HG03139 (cell line): ENCODE data around the gene KCNMB4.

Experiments used
- ATAC-seq: cut with Tn5 transposase; IDR thresholded peaks from one replicate; pipeline ENCODE4 v1.9.1; 2021; ENCODE audit not compliant: unreplicated experiment

KCNMB4 gene

DNA sequence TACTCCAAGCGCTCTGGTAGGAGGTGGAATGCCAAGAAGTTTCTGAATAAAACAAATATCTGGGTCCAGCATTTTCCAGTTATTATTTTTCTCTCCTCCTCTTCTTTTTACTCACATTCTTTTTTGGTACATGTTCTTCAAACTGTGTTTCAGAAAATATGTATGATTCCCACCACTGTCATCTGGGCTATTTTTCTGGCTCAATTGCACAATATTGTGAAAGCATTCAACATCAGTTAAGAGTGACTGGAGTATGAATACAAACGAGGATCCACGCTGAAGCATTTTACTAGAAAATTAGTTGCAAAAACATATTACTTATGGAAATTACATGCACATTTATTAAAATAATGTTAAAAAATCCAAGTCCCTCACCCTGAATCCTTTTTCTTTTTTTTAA lies 61.5 kb downstream of the KCNMB4 start:
- no peak for ATAC-seq

DNA sequence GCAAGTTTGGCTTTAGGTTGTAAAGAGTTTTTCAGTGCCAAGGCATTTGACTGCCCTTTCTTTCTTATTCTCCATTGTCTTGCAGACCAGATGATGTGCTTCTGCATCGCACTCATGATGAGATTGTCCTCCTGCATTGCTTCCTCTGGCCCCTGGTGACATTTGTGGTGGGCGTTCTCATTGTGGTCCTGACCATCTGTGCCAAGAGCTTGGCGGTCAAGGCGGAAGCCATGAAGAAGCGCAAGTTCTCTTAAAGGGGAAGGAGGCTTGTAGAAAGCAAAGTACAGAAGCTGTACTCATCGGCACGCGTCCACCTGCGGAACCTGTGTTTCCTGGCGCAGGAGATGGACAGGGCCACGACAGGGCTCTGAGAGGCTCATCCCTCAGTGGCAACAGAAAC lies 64.3 kb downstream of the KCNMB4 start:
- no peak for ATAC-seq

DNA sequence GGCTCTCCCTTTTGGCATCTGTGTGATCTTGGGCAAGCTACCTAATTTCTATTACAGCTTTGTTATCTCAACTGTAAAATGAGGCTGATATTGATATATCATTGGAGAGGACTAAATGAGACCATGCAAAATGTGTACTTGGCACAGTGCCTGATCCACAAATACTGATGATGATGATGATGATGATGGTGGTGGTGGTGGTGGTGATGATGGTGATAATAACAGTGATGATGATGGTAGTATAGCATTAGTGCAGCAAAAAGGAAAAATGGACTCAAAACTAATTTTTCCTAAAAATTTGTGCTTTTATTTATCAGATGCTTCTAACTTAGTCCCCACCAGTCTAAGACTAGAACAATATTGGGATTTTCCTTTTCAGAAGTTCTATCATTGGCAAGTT lies 70.7 kb downstream of the KCNMB4 start:
- ATAC-seq, result no peak

DNA sequence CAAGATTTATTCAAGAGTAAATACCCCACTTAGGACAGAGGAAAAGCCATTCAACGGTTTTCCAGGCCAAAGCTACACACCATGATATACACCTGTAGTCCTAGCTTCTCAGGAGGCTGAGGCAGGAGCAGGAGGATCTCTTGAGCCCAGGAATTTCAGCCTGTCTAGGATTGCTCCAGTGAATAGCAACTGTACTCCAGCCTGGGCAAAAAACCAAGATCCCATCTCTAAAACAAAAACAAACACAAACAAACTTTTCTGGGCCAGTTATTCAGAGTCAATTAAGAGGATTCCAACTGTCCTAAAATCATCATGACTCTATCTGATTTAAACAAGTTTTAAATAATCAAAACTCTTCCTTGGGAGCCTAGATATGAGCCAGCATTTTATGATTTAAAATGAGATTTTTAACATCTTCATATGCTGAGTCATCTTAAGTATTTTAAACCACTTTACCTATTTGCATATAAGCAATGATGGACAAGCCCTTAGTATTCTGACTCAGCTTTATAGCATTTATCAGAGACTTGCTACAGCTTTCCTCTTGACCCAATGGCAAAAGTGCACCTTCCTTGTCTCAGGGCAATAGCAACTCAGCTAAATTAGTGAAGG lies 77.1 kb downstream of the KCNMB4 start:
- ATAC-seq, result no peak

DNA sequence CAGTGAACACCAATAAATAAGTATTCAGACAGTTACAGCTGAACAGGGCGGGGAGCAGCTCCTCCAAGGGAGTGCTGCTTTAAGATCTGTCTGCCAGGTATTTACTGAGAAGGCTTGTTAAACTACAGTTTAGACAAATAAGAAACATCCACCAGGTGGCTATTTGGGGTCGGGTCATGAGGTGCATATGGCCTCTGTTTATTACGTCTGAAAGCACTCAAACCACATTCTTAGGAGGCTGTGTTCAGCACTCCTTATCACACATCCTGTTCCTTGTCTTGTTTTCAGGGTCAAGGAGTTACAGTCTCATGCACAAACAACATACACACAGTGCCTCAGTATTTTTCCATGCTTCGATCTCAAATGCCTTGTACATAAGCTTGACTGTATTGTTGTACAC lies 78.8 kb downstream of the KCNMB4 start:
- ATAC-seq, result no peak

DNA sequence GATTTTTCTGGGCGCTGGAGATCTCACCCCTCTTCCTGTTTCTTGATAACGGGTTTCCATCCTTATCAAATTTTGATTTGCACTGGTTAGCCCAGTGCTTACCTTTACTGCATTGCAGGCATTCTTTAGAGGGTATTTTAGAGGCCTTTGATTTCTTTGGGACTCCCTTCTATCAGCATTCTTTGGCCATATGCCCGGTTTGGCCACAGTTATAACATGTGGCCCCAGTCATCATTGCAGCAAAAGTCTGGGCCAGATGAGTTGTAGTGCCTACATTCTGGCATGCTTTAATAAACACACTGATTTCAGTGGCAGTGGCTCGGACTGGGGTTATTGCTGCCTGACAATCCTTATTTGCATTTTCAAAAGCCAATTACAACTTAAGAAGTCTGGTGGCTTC lies 82.3 kb downstream of the KCNMB4 start:
- no peak for ATAC-seq

DNA sequence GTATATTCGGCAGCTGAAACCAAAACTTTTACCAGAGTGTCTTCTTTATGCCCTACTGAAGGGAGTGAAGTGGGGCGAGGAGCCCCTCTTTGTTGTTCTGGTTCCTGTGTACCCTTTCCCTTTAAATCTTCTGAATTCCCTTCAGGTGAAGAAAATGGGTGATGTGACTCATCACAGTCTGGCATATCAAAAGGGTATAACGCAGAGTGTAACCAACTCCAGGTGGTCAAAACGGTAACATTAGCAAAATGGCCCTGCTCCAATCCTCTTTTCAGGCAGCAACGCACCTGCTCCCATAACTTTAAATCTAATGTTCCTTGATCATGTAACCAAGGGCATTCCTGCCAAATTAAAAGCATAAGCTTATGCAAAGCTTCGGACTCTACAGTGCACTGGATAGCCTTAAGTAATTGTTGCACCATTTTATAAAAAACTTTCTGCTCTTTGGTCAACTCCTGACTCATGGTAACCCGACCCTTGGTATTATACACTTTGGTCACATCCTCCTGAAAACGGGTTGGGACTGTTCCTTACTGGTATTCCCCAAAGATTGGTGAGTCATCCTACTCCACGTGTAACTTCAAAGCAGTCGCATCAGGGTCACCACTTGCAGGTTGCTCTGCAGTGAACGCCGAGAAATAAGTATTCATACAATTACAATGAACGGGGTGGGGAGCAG lies 83.1 kb downstream of the KCNMB4 start:
- ATAC-seq, result no peak

DNA sequence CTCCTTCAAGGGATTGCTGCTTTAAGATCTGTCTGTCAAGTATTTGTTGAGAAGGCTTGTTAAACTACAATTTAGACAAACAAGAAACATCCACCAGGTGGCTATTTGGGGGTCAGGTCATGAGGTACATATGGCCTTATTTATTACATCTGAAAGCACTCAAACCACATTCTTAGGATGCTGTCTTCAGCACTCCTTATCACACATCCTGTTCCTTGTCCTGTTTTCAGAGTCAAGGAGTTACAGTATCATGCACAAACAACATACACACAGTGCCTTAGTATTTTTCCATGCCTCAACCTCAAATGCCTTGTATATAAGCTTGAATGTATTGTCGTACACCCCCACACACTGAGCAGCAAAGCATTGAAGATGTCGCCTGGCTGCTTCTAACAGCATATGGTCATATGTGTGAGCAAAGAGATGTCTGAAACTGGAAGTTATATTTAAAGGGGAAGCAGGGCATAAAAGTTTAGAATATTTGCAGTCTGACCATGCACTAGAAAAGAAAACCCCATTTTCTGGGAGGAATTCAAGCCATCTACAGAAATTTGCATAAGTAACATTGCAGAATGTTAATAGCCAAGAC lies 83.8 kb downstream of the KCNMB4 start:
- no peak for ATAC-seq

DNA sequence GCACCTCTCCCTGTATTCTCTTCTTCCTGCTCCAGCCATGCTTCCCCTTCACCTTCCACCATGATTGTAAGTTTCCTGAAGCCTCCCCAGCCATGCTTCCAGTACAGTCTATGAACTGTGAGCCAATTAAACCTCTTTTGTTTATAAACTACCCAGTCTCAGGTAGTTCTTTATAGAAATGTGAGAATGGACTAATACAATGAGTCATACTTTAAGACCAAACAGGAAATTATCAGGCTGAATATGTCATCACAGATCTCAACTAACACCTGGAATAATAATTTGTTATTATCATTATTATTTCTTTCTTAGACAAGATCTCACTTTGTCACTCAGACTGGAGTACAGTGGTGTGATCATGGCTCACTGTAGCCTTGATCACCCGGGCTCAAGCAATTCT lies 85.4 kb downstream of the KCNMB4 start:
- no peak for ATAC-seq

DNA sequence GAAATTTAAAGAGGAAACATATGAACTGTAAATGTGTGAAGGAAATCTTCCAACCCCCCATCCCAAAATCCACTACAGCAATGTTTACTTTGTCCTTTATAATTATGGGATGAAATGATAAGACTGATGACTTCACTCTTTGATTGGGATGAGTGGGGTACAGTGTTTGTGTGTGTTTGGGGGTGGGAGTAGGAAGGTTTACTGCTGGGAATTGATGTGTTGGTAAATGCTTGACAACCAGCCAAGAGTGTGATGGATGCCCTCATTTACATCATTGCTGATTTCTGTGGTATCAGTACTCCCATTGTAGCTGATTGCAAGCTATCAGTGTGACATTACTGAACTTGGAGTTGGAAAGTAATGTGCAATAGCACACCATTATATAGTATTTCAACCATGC lies 90.9 kb downstream of the KCNMB4 start:
- ATAC-seq, result no peak

DNA sequence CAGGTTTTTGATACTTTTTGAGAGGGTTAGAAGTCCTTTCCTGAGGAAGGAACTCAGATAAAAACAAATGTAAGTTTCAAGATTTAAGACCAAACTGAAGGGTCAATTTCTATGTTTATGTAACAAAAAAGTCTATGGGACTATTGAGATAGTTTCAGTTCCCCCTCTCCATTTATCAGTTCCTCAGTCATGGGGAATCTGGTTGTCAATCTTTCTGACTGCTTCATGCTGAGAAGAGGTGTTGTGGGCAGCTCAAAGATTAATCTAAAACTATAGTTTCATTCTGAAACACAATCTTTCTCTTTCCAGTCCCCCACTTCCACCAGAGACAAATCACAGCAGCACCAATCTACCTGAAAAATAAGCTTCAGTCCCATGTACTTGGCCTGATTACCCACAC lies 93.7 kb downstream of the KCNMB4 start:
- ATAC-seq, result peak; percentile 96

DNA sequence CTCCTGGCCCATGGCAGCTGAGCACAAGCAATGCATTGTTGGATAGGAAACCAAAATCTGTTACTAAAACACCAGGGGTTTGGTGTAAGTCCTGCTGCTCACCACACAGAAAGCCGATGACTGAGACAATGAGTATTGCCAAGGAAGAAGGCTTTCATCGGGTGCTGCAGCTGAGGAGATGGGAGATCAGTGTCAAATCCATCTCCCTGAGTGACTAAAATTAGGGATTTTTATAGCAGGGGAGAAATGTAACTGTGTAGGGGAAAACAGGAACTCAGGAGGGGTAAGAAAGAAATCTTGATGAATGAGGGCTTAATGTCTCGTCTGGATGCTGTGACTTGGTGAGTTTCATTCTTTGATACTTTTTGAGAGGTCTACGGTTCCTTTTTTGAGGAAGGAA lies 97.9 kb downstream of the KCNMB4 start:
- ATAC-seq, result no peak

DNA sequence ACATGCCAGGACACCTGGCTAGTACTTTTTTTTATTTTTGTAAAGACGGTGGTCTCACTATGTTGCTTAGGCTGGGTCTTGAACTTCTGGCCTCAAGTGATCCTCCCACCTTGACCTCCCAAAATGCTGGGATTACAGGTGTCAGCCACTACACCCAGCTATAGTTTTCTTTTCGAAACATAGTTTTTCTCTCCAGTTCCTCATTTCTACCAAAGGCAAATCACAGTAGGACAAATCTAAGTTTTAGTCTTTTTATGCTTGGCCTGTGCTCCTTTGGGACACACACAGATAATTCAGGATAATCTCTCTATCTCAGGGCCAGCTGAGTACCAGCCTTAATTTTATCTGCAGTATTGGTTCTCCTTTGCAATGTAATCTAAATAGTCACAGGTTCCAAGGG lies 100.7 kb downstream of the KCNMB4 start:
- ATAC-seq, result no peak

DNA sequence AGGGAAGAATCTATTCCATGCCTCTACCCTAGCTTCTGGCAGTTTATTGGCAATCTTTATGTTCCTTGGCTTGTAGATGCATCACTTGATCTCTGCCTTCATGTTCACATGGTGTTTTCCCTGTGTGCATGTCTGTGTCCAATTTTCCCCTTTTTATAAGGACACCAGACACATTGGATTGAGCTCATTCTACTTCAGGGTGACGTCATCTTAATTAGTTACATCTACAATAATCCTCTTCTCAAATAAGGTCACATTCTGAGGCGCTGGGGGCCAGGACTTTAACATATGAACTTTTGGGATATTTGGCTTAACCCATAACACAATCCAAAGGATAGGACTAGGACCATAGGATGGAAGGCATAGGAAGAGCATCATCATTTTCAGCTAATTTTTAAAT lies 101.4 kb downstream of the KCNMB4 start:
- ATAC-seq, result no peak

DNA sequence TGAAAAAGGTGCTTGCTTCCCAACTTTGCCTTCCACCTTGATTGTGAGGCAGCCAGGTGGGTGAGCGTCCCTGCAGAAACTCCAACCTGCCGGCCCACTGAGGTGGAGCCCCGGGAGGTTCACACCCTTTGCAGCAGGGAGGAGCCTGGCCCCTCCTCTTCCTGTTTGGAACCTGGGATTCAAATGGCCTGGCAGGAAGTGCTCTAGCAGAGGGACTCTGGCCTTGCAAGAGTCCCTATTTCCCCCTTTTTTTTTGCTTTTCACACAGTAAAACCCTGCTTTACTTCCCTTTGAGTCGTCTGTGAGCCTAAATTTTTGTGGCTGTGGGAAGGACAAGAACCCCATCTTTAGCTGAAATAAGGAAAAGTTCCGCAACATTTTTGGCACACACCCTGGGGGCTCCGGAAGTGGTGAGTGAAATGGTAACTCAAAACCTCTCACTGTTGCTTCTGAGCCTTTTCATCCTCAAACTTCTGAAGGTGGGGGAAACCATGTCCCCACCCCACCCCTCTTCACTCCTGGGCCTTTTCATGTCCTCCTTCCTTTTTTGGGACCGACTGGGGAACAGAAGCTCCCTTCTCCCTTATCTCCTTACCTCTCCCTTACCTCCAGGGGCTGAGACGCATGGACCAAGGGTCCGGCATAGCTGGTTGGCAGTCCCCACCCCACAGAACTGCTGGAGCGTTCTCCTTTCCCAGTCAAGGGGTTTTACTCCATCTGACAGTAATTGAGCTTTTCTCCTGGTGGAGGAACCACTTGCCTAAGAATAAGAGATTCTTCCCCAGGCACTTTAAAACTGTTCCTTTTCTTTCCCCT lies 102.0 kb downstream of the KCNMB4 start:
- ATAC-seq, result no peak

DNA sequence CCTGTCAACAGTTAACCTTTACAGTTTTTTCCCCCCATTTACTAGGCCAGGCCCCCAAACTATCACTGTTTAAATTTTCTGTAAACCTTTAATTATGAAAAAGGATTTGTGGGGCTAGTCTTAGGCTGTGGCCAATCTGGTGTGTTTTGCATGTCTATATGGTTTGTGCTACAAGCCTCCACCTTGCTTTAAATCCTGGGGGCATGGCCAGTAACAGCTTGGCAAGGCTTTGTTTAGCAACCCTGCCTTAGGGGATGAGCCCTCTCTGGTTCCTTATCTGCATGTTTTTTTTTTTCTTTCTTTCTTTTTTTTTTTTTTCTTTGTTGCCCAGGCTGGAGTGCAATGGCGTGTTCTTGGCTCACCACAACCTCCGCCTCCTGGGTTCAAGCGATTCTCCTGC lies 102.7 kb downstream of the KCNMB4 start:
- no peak for ATAC-seq

DNA sequence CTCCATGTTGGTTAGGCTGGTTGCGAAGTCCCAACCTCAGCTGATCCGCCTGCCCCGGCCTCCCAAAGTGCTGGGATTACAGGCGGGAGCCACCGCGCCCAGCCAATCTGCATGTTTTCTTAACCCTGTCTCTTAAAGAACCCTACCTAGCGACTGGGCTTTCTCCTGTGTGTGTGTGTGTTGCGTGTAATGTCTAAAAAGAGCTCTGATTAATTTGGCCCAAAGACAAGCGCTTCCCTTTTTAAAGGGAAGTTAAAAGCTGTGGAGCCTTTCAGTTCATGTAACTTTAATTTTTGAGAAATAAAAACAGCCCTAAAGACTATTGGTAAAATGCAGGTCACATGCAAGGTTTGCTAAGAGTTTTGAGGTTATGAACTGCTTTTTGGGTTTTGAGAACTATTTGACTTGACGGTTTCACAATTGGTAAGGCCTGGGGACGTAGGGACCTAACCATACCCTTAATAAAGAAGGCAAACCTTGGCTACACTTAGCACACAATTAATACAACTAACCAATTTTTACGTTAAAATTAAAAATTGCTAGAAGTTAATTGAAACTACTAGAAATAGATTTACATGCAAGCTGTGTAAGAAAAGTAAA lies 103.2 kb downstream of the KCNMB4 start:
- no peak for ATAC-seq

DNA sequence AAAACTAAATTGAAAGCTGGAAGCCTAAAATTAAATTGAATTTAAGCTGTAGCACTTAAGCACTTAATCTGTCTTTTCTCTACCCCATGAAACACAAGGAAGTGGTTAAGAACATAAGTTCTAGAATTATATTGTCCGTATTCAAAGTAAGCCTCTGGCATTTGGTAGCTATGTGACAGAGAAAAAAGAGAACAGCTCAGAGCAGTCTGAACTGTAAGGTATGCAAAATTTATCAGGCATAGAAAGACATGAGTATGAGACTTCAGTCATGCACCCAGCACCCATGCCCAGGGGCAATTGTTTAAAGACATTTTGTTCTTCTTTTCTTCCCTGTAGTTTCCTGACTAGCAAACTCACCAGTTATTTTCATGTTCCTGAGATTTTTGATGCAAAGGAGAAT lies 116.7 kb downstream of the KCNMB4 start:
- ATAC-seq, result no peak
